HEK293T (cell line): ENCODE measurements around the gene ALG8.

ENCODE experiments used
- ARNT ChIP-seq: fragments of 450-650 bp; IDR thresholded peaks from 2 replicates; pipeline ENCODE4 v1.6.1; 2017; ENCODE audit warnings: mild to moderate bottlenecking
- BHLHE40 ChIP-seq: fragments of 450-650 bp; IDR thresholded peaks from 2 replicates; pipeline ENCODE4 v1.6.1; 2016; ENCODE audit warnings: mild to moderate bottlenecking, moderate library complexity, borderline replicate concordance
- CTBP1 ChIP-seq: fragments of 450-650 bp; IDR thresholded peaks from 2 replicates; pipeline ENCODE4 v1.6.1; 2016; ENCODE audit warnings: borderline replicate concordance
- ELF4 ChIP-seq: fragments of 450-650 bp; IDR thresholded peaks from 2 replicates; pipeline ENCODE4 v1.6.1; 2017; ENCODE audit warnings: antibody characterized with exemption
- FOXA1 ChIP-seq: fragments of 450-650 bp; IDR thresholded peaks from 2 replicates; pipeline ENCODE4 v1.6.1; 2016; ENCODE audit warnings: mild to moderate bottlenecking
- FOXK2 ChIP-seq: fragments of 450-650 bp; IDR thresholded peaks from 2 replicates; pipeline ENCODE4 v1.6.1; 2016; ENCODE audit warnings: mild to moderate bottlenecking
- FOXM1 ChIP-seq: fragments of 450-650 bp; IDR thresholded peaks from 2 replicates; pipeline ENCODE4 v1.6.1; 2017; ENCODE audit warnings: mild to moderate bottlenecking, borderline replicate concordance
- LEF1 ChIP-seq: fragments of 450-650 bp; IDR thresholded peaks from 2 replicates; pipeline ENCODE4 v1.6.1; 2017; ENCODE audit warnings: mild to moderate bottlenecking, borderline replicate concordance
- NFRKB ChIP-seq: fragments of 450-650 bp; IDR thresholded peaks from 2 replicates; pipeline ENCODE4 v1.6.1; 2016; ENCODE audit warnings: mild to moderate bottlenecking, moderate library complexity
- SP1 ChIP-seq: fragments of 450-650 bp; IDR thresholded peaks from 2 replicates; pipeline ENCODE4 v1.6.1; 2017
- SUZ12 ChIP-seq: fragments of 450-650 bp; IDR thresholded peaks from 2 replicates; pipeline ENCODE4 v1.6.1; 2016; ENCODE audit warnings: mild to moderate bottlenecking
- TARDBP ChIP-seq: fragments of 450-650 bp; IDR thresholded peaks from 2 replicates; pipeline ENCODE4 v1.6.1; 2016
- ZNF384 ChIP-seq: fragments of 450-650 bp; IDR thresholded peaks from 2 replicates; pipeline ENCODE4 v1.6.1; 2016
- TF ChIP-seq, protein P1 (sequence below): fragments of 450-650 bp; IDR thresholded peaks from 2 replicates; pipeline ENCODE4 v1.6.1; 2016

GRCh38 chr11:78074756-78075155 lies 64.7 kb downstream of the ALG8 start:
- TF ChIP-seq CTBP1: no peak
- no peak for TF ChIP-seq FOXM1
- TF ChIP-seq SUZ12: no peak
- TF ChIP-seq SP1: no peak
- TF ChIP-seq NFRKB: no peak
- TF ChIP-seq BHLHE40: no peak
- TF ChIP-seq TARDBP: no peak
- TF ChIP-seq ARNT: no peak
- no peak for TF ChIP-seq ZNF384
- no peak for TF ChIP-seq FOXK2
- no peak for TF ChIP-seq LEF1
- TF ChIP-seq, protein P1, sequence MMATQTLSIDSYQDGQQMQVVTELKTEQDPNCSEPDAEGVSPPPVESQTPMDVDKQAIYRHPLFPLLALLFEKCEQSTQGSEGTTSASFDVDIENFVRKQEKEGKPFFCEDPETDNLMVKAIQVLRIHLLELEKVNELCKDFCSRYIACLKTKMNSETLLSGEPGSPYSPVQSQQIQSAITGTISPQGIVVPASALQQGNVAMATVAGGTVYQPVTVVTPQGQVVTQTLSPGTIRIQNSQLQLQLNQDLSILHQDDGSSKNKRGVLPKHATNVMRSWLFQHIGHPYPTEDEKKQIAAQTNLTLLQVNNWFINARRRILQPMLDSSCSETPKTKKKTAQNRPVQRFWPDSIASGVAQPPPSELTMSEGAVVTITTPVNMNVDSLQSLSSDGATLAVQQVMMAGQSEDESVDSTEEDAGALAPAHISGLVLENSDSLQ: no peak
- TF ChIP-seq FOXA1: no peak
- TF ChIP-seq ELF4: no peak
